Measurements from ENCODE around the gene SMCHD1. TPM values are rescaled to one million over a fixed set of nuclear protein-coding genes. Genes with fewer than 3 reads are reported as not detected.

The SMCHD1 gene
- total and polyA plus RNA-seq, 2 experiments from 2014 or later, result 7.7 to 39.0 TPM

DNA sequence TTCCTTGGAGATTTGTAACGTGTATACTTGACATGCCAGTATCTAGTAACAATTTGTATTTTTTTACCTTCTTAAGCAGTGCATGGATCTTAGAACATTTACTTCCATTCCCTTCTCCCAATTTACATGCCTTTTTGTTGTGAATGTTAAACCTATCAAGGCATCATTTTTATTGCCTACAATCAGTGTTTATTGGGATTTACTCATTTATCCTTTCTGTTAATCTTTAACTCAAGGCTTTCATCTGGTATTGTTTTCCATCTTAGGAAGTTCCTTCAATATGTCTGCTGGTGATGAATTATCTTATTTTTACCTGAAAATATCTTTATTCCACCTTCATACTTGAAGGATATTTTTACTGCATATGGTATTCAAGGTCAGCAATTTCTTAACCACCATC, 102.8 kb downstream of the SMCHD1 start:
- no peak for TF ChIP-seq NANOG (IDR thresholded peaks at IDR 0.05; ENCODE audit: borderline replicate concordance)
- TF ChIP-seq ZNF114 (CRISPR knock-in tag; IDR thresholded peaks at IDR 0.05), result no peak
- TF ChIP-seq STAT1 (IDR thresholded peaks at IDR 0.05; ENCODE audit: unreplicated experiment), result no peak
- TF ChIP-seq JUNB (IDR thresholded peaks at IDR 0.05; ENCODE audit: unreplicated experiment), result no peak
- TF ChIP-seq, protein P1, sequence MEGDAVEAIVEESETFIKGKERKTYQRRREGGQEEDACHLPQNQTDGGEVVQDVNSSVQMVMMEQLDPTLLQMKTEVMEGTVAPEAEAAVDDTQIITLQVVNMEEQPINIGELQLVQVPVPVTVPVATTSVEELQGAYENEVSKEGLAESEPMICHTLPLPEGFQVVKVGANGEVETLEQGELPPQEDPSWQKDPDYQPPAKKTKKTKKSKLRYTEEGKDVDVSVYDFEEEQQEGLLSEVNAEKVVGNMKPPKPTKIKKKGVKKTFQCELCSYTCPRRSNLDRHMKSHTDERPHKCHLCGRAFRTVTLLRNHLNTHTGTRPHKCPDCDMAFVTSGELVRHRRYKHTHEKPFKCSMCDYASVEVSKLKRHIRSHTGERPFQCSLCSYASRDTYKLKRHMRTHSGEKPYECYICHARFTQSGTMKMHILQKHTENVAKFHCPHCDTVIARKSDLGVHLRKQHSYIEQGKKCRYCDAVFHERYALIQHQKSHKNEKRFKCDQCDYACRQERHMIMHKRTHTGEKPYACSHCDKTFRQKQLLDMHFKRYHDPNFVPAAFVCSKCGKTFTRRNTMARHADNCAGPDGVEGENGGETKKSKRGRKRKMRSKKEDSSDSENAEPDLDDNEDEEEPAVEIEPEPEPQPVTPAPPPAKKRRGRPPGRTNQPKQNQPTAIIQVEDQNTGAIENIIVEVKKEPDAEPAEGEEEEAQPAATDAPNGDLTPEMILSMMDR (conservative IDR thresholded peaks at IDR 0.05; ENCODE audit: low read depth in 2 of 2), result no peak
- Histone ChIP-seq H3K9me2 (ENCODE audit: insufficient read depth) (no peaks in the 10 kb centered on the region), H3K4me1 (ENCODE audit: insufficient read depth) (no peaks in the 10 kb centered on the region), H4K20me1 (replicated peaks; ENCODE audit: insufficient read depth) (peaks cover 3% of the 10 kb centered on the region; the same call in 1 of the 2 replicates), H3K4me2 (no peak overlapping the region), H3K79me2 (replicated peaks; ENCODE audit: insufficient read depth) (no peaks in the 10 kb centered on the region), H3K36me3 (ENCODE audit: insufficient read depth) (no peaks in the 10 kb centered on the region; the same call in 1 of the 2 replicates), H2AFZ (no peak overlapping the region), H3K27me3 (ENCODE audit: insufficient read depth) (no peaks in the 10 kb centered on the region), H3F3A (replicated peaks; ENCODE audit: low read depth) (no peaks in the 10 kb centered on the region), H3K27ac (ENCODE audit: low read depth) (no peak overlapping the region), H3K4me3 (no peak overlapping the region)
- DNase-seq (ENCODE audit: low spot score) (no peak), ATAC-seq (no peak)
- no peak overlapping the region for H3K4me3 Mint-ChIP-seq
- peaks cover 6% of the 10 kb centered on the region; the same call in 2 of the 3 replicates for H3K36me3 Mint-ChIP-seq (ENCODE audit: low read depth)
- H3K27me3 Mint-ChIP-seq (ENCODE audit: insufficient read depth, low read depth, poor library complexity), result no peaks in the 10 kb centered on the region
- H3K27ac Mint-ChIP-seq, result no peak overlapping the region
- H3K9me3 Mint-ChIP-seq, result no peaks in the 10 kb centered on the region
- H3K4me1 Mint-ChIP-seq, result no peaks in the 10 kb centered on the region

DNA sequence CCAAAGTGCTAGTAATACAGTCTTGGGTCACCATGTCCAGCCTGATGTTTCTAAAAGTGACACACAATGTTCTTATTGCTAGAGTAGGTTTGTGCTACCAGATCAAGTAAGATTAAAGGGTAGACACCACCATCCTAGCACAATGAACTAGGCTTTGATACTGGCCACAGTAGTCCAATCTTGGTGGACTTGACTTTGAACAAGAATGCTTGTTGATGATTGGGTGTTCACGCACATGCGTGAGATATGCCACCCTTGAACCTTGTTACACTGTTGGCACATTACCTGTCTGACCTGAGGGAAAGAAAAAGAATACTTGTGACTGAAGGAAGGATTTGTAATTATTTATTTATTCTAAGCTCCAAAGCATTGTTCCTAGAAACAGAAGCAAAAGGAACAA, 119.1 kb downstream of the SMCHD1 start:
- H2AFZ ChIP-seq, result no peak overlapping the region
- no peaks in the 10 kb centered on the region for H3F3A ChIP-seq (replicated peaks; ENCODE audit: low read depth)
- H3K27me3 ChIP-seq (ENCODE audit: insufficient read depth), result no peaks in the 10 kb centered on the region
- H3K36me3 ChIP-seq (ENCODE audit: insufficient read depth), result no peaks in the 10 kb centered on the region; the same call in 1 of the 2 replicates
- Mint-ChIP-seq H3K4me1 (peaks cover 7% of the 10 kb centered on the region), H3K27me3 (ENCODE audit: insufficient read depth, low read depth, poor library complexity) (no peaks in the 10 kb centered on the region), H3K36me3 (ENCODE audit: low read depth) (peaks cover 57% of the 10 kb centered on the region; the same call in 2 of the 3 replicates), H3K4me3 (no peak overlapping the region), H3K27ac (no peak overlapping the region), H3K9me3 (no peaks in the 10 kb centered on the region)
- H3K9me2 ChIP-seq (ENCODE audit: insufficient read depth), result no peaks in the 10 kb centered on the region
- no peak overlapping the region for H3K4me3 ChIP-seq
- H3K79me2 ChIP-seq (replicated peaks; ENCODE audit: insufficient read depth), result no peaks in the 10 kb centered on the region
- no peak overlapping the region for H3K4me2 ChIP-seq
- no peaks in the 10 kb centered on the region for H4K20me1 ChIP-seq (replicated peaks; ENCODE audit: insufficient read depth)
- H3K27ac ChIP-seq (ENCODE audit: low read depth), result no peak overlapping the region
- peaks cover 7% of the 10 kb centered on the region for H3K4me1 ChIP-seq (ENCODE audit: insufficient read depth)
- DNase-seq (ENCODE audit: low spot score) (no peak), ATAC-seq (no peak)
- TF ChIP-seq NANOG (IDR thresholded peaks at IDR 0.05; ENCODE audit: borderline replicate concordance) (no peak), EZH2 (IDR thresholded peaks at IDR 0.05; ENCODE audit: low read depth, unreplicated experiment) (no peak), JUNB (IDR thresholded peaks at IDR 0.05; ENCODE audit: unreplicated experiment) (no peak), ZNF331 (CRISPR knock-in tag; IDR thresholded peaks at IDR 0.05; ENCODE audit: low read depth) (no peak), ZNF114 (CRISPR knock-in tag; IDR thresholded peaks at IDR 0.05) (no peak), STAT1 (IDR thresholded peaks at IDR 0.05; ENCODE audit: unreplicated experiment) (no peak), CREB1 (CRISPR knock-in tag; IDR thresholded peaks at IDR 0.05; ENCODE audit: low read depth) (no peak), POLR2AphosphoS5 (IDR thresholded peaks at IDR 0.05; ENCODE audit: low read depth) (no peak), EZH2phosphoT487 (IDR thresholded peaks at IDR 0.05; ENCODE audit: unreplicated experiment) (no peak)
- TF ChIP-seq, protein P1 (conservative IDR thresholded peaks at IDR 0.05; ENCODE audit: low read depth in 2 of 2), result no peak
- TF ChIP-seq, protein P2, sequence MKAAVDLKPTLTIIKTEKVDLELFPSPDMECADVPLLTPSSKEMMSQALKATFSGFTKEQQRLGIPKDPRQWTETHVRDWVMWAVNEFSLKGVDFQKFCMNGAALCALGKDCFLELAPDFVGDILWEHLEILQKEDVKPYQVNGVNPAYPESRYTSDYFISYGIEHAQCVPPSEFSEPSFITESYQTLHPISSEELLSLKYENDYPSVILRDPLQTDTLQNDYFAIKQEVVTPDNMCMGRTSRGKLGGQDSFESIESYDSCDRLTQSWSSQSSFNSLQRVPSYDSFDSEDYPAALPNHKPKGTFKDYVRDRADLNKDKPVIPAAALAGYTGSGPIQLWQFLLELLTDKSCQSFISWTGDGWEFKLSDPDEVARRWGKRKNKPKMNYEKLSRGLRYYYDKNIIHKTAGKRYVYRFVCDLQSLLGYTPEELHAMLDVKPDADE (IDR thresholded peaks at IDR 0.05), result no peak
